ENCODE measurements around the gene MTCL3.

MTCL3 gene

DNA sequence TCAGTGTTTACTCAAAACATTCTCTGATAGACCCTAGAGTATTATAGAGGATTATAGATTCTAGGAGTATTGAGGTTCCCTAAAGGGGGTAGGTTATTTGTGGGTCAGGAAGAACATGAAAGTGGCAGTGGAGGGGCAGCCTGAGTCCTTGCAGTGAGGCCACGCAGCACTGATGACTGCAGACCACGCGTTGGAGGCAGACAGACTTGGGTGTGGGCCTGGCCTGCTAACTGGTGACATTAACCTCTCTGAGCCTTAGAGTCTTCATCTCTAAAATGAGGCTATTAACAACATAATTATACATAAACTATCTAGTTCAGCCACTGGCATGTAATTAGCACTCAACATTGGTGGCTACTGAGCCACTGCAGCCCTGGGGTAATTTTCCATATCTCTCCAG, 16.1 kb downstream of the MTCL3 start:
- CTCF ChIA-PET, result interaction anchor here (3.0 kb wide), 1 partner anchor 13 kb away, joined by 14 read pairs; no protein-coding TSS in a partner anchor
- BruUV-seq (replicated peaks), result no TSS peak
- POLR2A ChIA-PET, result no interaction called here
- Mint-ChIP-seq H3K4me1 (ENCODE audit: insufficient read depth, unreplicated experiment) (no peaks in the 10 kb centered on the region), H3K9me3 (ENCODE audit: unreplicated experiment) (no peaks in the 10 kb centered on the region), H3K27me3 (ENCODE audit: insufficient read depth, unreplicated experiment) (peaks cover under 1% of the 10 kb centered on the region), H3K27ac (ENCODE audit: low read depth, unreplicated experiment) (no peak overlapping the region), H3K4me3 (ENCODE audit: unreplicated experiment) (no peak overlapping the region), H3K36me3 (ENCODE audit: insufficient read depth, unreplicated experiment) (no peaks in the 10 kb centered on the region)
- DNase-seq (ENCODE audit: unreplicated experiment), result no peak
- intact Hi-C loops (cut with micrococcal nuclease), result no loop called here
- TF ChIP-seq, protein P1, sequence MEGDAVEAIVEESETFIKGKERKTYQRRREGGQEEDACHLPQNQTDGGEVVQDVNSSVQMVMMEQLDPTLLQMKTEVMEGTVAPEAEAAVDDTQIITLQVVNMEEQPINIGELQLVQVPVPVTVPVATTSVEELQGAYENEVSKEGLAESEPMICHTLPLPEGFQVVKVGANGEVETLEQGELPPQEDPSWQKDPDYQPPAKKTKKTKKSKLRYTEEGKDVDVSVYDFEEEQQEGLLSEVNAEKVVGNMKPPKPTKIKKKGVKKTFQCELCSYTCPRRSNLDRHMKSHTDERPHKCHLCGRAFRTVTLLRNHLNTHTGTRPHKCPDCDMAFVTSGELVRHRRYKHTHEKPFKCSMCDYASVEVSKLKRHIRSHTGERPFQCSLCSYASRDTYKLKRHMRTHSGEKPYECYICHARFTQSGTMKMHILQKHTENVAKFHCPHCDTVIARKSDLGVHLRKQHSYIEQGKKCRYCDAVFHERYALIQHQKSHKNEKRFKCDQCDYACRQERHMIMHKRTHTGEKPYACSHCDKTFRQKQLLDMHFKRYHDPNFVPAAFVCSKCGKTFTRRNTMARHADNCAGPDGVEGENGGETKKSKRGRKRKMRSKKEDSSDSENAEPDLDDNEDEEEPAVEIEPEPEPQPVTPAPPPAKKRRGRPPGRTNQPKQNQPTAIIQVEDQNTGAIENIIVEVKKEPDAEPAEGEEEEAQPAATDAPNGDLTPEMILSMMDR (IDR thresholded peaks at IDR 0.05; ENCODE audit: unreplicated experiment), result no peak

DNA sequence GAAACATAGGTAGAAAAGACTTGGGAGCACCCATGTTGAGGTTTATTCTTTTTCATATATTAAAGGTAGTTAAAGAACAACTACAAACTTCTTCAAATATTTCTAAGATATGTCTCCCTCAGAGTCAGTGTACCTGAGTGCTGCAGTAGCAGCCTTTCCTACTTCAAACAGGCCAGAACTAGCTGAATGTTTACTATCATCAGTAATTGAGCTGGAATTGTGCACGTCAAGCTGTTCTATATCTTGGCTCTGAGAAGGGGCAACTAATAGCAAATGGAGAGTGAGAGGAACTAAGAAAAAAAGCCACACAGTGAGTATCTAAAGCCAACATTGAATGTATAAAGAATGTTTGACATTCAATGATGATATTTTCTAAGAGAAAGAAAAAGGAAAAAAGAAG, 21.7 kb downstream of the MTCL3 start:
- POLR2A ChIA-PET, result no interaction called here

DNA sequence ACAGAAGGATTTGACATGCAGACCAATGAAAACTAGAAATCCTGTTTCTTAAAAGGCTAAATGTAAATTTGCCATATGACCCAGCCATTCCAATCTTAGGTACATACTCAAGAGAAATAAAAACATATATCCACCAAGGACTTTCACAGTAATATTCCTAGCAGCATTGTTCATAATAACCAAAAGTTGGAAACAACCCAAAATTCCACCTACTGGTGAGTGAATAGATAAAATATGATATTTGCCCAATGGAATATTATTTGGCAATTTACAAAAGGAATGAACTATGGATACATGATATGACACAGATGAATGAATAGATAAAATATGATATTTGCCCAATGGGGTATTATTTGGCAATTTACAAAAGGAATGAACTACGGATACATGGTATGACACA, 22.7 kb downstream of the MTCL3 start:
- peak; percentile 48 for DNase-seq (ENCODE audit: unreplicated experiment)
- intact Hi-C loops (cut with micrococcal nuclease), result no loop called here
- H3K27ac Mint-ChIP-seq (ENCODE audit: low read depth, unreplicated experiment), result no peak overlapping the region
- H3K4me3 Mint-ChIP-seq (ENCODE audit: unreplicated experiment), result no peak overlapping the region
- H3K9me3 Mint-ChIP-seq (ENCODE audit: unreplicated experiment), result no peaks in the 10 kb centered on the region
- peaks cover 18% of the 10 kb centered on the region for H3K27me3 Mint-ChIP-seq (ENCODE audit: insufficient read depth, unreplicated experiment)
- H3K4me1 Mint-ChIP-seq (ENCODE audit: insufficient read depth, unreplicated experiment), result no peaks in the 10 kb centered on the region
- TF ChIP-seq, protein P1 (IDR thresholded peaks at IDR 0.05; ENCODE audit: unreplicated experiment), result peak; percentile 8
- CTCF ChIA-PET, result interaction anchor here (0.8 to 2.9 kb wide), 4 partner anchors 11 to 33 kb away, joined by 3 to 12 read pairs (median 3); no protein-coding TSS in a partner anchor
- BruUV-seq (replicated peaks), result no TSS peak
- POLR2A ChIA-PET, result no interaction called here
- H3K36me3 Mint-ChIP-seq (ENCODE audit: insufficient read depth, unreplicated experiment), result no peaks in the 10 kb centered on the region

More for the DNA sequence above, 21.7 kb downstream of the MTCL3 start:
- no peak for DNase-seq (ENCODE audit: unreplicated experiment)
- intact Hi-C loops (cut with micrococcal nuclease), result no loop called here
- Mint-ChIP-seq H3K27ac (ENCODE audit: low read depth, unreplicated experiment) (no peak overlapping the region), H3K4me1 (ENCODE audit: insufficient read depth, unreplicated experiment) (no peaks in the 10 kb centered on the region), H3K27me3 (ENCODE audit: insufficient read depth, unreplicated experiment) (peaks cover 18% of the 10 kb centered on the region), H3K36me3 (ENCODE audit: insufficient read depth, unreplicated experiment) (no peaks in the 10 kb centered on the region), H3K4me3 (ENCODE audit: unreplicated experiment) (no peak overlapping the region), H3K9me3 (ENCODE audit: unreplicated experiment) (no peaks in the 10 kb centered on the region)
- CTCF ChIA-PET, result interaction anchor here (0.6 to 2.9 kb wide), 7 partner anchors 9 to 195 kb away, joined by 3 to 12 read pairs (median 3); no protein-coding TSS in a partner anchor
- BruUV-seq (replicated peaks), result no TSS peak
- TF ChIP-seq, protein P1 (IDR thresholded peaks at IDR 0.05; ENCODE audit: unreplicated experiment), result no peak

DNA sequence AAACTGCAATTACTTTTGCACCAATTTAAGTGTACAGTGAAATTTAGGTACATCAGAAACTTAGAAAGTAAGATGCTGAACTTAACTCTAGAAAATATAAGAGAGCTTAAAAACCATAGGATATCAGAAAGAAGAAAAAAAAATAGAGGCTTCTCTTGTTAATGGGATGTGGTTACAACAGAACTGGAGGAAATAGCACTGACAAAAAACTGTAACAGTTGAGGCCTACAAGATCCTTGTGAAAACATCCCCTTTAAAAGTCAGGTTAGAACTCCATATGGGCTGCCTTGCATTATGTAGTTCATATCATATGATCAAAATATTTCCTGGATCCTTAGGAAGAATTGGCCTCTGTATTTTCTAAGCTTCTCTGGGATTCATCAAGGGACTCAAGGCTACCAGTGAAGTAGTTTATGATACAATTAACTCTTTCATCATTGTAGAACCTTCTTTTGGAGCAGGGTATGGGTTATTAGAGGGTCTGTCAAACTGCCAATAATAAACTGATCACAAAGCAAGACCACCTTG, 24.8 kb downstream of the MTCL3 start:
- intact Hi-C loops (cut with micrococcal nuclease), result no loop called here
- H3K36me3 Mint-ChIP-seq (ENCODE audit: insufficient read depth, unreplicated experiment), result no peaks in the 10 kb centered on the region
- TF ChIP-seq, protein P1 (IDR thresholded peaks at IDR 0.05; ENCODE audit: unreplicated experiment), result no peak
- ChIA-PET CTCF (interaction anchor here (0.6 to 3.3 kb wide), 5 partner anchors 16 to 192 kb away, joined by 3 to 13 read pairs (median 4); no protein-coding TSS in a partner anchor), POLR2A (interaction anchor here (0.6 to 1.1 kb wide), 2 partner anchors 28 to 829 kb away, joined by 3 read pairs; no protein-coding TSS in a partner anchor)
- peaks cover 18% of the 10 kb centered on the region for H3K27me3 Mint-ChIP-seq (ENCODE audit: insufficient read depth, unreplicated experiment)
- no peak overlapping the region for H3K27ac Mint-ChIP-seq (ENCODE audit: low read depth, unreplicated experiment)
- no peak overlapping the region for H3K4me3 Mint-ChIP-seq (ENCODE audit: unreplicated experiment)
- no peak for DNase-seq (ENCODE audit: unreplicated experiment)
- no TSS peak for BruUV-seq (replicated peaks)
- H3K4me1 Mint-ChIP-seq (ENCODE audit: insufficient read depth, unreplicated experiment), result no peaks in the 10 kb centered on the region
- H3K9me3 Mint-ChIP-seq (ENCODE audit: unreplicated experiment), result no peaks in the 10 kb centered on the region

Measured in MCF 10A (cell line).